Upper lobe of left lung (tissue), 4 donors: ENCODE data around the gene PDE6H.

ENCODE experiments used
- POLR2AphosphoS5 ChIP-seq, 2 donors: sonication (generic); formaldehyde crosslinking; IDR thresholded peaks; one replicate each; pipeline ENCODE4 v1.5.1; 2017; ENCODE audit warnings: antibody characterized with exemption in 2 of 2
- TF ChIP-seq, protein P1 (sequence below), 6 experiments: fragments of 450-650 bp in 4 of 6; fragments of 200-600 bp in 2 of 6; sonication (generic) in 2 of 6; IDR thresholded peaks; one replicate each; pipeline ENCODE4 v1.5.1; 2016 to 2019; ENCODE audit warnings: antibody characterized with exemption in 6 of 6

DNA sequence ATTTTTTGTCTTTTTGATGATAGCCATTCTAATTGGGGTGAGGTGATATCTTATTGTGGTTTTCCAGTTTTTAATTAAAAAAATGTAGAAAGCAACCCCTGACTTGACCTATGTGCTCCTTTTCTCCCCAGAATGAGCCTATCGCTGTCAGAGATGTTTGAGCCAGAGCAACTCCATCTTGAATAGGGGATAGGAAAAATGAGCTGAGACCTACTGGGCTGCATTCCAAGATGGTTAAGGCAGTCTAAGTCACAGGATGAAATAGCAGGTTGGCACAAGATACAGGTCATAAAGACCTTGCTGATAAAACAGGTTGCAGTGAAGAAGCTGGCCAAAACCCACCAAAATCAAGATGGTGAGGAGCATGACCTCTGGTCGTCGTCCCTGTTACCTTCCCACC lies 48.3 kb upstream of the PDE6H start:
- TF ChIP-seq, protein P1, sequence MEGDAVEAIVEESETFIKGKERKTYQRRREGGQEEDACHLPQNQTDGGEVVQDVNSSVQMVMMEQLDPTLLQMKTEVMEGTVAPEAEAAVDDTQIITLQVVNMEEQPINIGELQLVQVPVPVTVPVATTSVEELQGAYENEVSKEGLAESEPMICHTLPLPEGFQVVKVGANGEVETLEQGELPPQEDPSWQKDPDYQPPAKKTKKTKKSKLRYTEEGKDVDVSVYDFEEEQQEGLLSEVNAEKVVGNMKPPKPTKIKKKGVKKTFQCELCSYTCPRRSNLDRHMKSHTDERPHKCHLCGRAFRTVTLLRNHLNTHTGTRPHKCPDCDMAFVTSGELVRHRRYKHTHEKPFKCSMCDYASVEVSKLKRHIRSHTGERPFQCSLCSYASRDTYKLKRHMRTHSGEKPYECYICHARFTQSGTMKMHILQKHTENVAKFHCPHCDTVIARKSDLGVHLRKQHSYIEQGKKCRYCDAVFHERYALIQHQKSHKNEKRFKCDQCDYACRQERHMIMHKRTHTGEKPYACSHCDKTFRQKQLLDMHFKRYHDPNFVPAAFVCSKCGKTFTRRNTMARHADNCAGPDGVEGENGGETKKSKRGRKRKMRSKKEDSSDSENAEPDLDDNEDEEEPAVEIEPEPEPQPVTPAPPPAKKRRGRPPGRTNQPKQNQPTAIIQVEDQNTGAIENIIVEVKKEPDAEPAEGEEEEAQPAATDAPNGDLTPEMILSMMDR (IDR thresholded peaks at IDR 0.05), result no peak
- no peak for TF ChIP-seq POLR2AphosphoS5 (IDR thresholded peaks at IDR 0.05)
